ENCODE data around the gene IL1RL1.

IL1RL1 gene

DNA sequence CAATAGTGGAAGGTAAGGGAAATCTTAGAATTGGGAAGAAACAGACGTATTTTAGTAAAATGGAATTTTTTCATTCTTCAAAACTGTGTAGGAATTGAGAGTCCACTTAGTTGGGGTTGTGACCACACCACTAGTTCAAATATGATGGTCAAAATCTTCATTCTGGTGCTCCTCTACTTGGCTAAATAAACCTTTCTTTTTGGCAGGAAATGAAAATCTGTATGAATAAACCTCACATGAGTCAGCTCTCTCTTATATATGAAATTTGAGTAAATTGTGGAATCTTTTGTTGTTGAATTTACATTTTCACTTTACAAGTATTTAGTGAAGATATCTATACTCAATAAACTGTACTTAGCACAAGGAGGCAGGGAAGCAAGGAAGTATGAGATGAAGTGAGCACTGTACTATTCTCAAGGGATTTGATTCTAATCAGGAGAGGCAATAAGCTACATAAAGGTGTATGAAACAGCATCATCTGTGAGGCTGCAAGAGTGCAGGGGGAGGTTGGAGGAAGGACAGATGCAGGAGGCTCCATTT is 64.8 kb downstream of the IL1RL1 start:
- DNase-seq, result no peak

GRCh38 chr2:102383722-102384121 is 72.4 kb downstream of the IL1RL1 start:
- no peak for DNase-seq

- DNase-seq, result no peak
These were observed 74.2 kb downstream of the IL1RL1 start for GRCh38 chr2:102385522-102385921.

DNA sequence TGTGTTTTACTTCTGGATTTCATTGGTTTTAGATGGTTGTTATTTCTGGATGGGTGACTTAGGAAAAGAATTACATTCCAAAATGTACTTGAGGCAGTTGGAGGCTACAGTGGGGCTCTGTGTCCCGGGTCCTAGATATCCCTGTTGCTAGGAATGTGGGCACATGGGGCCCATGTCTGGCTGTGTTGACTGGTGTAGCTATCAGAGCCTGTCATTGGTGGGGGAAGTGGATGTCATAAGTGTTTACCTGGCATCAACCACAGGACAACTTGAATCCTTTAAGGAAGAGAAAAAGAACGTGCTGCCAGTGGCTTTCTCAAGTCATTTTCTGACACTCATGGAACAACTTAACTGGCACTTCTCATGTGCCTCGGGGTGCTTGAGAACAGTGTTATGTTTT is 74.6 kb downstream of the IL1RL1 start:
- no peak for DNase-seq

- no peak for DNase-seq
These were observed 75.6 kb downstream of the IL1RL1 start for GRCh38 chr2:102386867-102387541.

- no peak for DNase-seq
These were observed 76.6 kb downstream of the IL1RL1 start for GRCh38 chr2:102387763-102388546.

DNA sequence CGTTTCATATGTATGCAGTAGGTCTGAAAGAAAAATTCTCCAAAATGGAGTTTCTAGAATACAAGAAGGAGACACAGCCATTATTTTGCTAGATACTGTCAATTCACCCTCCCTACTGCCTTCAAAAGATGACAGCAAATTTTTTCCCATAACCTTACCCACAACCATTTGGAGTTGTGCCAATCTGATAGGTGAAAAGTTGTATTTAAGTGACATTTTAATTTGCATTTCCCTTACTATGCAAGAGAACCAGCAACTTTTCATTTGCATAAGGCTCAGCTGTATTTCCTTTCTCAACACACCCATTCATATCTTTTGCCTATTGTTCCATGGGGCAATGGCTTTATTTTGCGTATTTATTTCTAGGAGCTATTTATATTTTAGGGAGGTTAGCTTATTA is 80.2 kb downstream of the IL1RL1 start:
- no peak for DNase-seq

DNA sequence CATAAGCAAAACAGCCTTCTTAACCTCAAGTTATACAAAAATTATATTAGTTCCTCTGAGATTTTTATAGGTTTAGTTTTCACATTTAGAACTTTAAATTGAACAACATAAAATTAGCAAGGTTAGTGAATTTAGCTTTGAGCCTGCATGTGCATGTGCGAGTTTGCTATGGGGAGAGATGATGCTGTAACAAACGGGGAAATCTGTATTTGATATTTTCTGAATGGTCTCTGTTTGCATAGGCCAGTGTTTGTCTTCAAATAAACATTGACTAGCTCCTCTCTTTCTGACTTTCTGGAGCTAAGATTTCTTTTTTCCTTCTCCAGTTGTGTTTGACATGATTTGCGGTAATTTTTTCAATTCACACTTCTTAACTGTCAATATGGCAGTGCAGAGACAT is 80.7 kb downstream of the IL1RL1 start:
- no peak for DNase-seq

GRCh38 chr2:102392942-102393341 is 81.6 kb downstream of the IL1RL1 start:
- no peak for DNase-seq

GRCh38 chr2:102396012-102396411 is 84.6 kb downstream of the IL1RL1 start:
- DNase-seq, result no peak

GRCh38 chr2:102397209-102397608 is 85.8 kb downstream of the IL1RL1 start:
- DNase-seq, result no peak

DNA sequence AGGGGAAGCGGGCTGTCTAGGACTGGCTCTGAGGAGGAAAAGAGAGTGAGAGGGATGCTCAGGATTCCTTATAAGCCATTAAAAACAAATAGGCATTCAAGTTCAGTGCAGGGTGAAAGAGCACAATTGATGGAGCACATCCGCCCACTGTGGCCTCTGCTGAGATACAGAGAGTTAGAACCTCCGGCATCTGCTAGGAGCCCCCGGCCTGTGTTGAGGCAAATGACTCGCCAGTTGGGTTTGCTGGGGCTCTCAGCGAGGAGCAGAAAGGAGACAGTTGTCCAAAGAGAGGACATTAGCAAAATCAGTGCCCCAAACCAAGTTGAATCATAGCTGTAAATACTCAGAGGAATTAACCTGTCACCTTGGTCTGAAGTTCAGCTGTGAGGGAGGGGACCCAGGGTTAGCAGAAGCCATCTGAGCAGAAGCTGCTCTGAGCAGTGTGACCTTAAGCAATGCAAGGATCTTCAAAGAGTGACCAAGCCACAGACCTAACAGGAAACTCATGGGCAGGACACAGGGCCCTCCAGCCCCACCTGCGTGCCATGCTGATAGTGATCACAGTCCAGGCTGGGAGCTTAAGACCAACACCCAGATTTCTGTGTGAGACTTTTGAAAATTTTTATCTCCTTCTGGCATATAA is 88.3 kb downstream of the IL1RL1 start:
- no peak for DNase-seq

- DNase-seq, result no peak
These were observed 90.1 kb downstream of the IL1RL1 start for GRCh38 chr2:102401456-102401855.
